NCI-H510A (cell line): ENCODE measurements around the gene COTL1.

Experiments used
- DNase-seq: peaks from one replicate; lab custom pipeline; 2025; lab: John Stamatoyannopoulos, UW

The COTL1 gene

DNA sequence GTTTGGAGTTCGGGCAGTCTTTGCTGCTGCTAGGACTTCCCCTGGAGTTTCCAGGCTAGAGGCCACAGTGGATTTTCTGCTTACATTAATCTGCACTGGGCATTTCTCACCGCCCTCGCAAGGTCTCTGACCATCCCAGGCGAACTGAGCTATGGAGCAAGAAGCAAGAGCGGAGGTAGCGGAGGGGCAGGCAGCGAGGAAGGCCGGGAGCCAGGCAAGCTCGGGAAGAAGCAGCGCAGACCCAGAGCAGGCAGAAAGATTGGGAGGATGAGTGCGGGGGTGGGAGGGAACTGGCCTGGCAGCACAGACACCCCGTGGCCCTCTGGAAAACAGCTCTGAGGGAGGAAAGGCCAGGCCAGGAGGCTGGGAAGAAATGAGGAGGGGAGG is 3.8 kb downstream of the COTL1 start:
- DNase-seq, result no peak

- DNase-seq, result no peak
Measured at GRCh38 chr16:84613408-84614072, 4.3 kb downstream of the COTL1 start.

DNA sequence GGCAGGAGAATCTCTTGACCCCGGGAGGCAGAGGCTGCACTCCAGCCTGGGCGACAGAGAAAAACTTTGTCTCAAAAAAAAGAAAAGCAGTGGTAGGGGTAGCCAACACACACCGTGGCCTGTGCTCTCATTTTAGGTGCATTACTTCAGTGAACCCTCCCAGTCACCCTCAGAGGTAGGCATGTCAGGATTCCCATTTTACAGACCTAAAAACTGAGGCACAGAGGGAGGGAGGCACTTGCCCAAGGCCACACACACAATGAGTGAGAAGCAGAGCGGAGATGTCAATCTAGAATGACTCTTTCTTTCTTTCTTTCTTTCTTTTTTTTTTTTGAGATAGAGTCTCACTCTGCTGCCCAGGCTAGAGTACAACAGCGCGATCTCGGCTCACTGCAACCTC is 5.2 kb downstream of the COTL1 start:
- no peak for DNase-seq

GRCh38 chr16:84611041-84611440 is 6.8 kb downstream of the COTL1 start:
- no peak for DNase-seq

DNA sequence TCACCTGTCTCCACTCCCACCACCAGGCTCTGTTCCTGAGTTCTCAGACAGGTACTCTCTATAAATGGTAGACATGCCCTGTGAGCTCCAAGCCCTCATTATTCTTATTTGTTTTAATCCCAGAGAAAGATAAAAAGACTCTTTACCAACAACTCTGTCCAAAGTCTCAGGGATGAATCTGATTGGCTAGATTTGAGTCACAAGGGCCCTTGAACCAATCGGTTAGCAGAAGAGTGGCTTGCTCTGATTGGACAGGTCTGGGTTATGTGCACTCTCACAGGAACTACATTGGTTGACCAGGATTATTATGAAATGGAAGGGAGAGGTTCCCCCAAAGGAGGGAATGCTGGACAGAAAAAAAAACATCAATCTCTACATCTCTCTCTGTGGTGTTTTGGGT is 7.5 kb downstream of the COTL1 start:
- no peak for DNase-seq

DNA sequence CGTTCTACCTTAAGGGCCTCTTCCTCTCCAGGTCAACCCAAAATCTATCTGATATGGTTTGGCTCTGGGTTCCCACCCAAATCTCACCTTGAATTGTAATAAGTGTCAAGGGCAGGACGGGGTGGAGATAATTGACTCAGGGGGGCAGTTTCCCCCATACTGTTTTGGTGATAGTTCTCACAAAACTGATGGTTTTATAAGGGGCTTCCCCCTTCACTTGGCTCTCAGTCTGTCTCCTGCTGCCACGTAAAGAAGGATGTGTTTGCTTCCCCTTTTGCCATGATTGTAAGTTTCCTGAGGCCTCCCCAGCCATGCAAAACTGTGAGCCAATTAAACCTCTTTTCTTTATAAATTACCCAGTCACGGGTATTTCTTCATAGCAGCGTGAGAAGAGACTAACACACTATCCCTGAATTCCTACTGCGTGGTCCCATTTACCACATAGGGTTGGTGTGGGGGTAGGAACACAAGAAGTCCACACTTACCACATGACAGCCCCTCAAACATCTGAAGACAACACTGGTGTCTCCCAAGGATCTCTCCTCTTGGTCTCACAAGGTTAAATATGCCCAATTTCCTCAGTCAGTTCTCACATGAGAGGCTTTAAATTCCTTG is 8.2 kb downstream of the COTL1 start:
- DNase-seq, result no peak

GRCh38 chr16:84608282-84608681 is 9.6 kb downstream of the COTL1 start:
- DNase-seq, result no peak

GRCh38 chr16:84607694-84608093 is 10.2 kb downstream of the COTL1 start:
- DNase-seq, result no peak

- DNase-seq, result no peak
Measured at GRCh38 chr16:84607061-84607460, 10.8 kb downstream of the COTL1 start.

DNA sequence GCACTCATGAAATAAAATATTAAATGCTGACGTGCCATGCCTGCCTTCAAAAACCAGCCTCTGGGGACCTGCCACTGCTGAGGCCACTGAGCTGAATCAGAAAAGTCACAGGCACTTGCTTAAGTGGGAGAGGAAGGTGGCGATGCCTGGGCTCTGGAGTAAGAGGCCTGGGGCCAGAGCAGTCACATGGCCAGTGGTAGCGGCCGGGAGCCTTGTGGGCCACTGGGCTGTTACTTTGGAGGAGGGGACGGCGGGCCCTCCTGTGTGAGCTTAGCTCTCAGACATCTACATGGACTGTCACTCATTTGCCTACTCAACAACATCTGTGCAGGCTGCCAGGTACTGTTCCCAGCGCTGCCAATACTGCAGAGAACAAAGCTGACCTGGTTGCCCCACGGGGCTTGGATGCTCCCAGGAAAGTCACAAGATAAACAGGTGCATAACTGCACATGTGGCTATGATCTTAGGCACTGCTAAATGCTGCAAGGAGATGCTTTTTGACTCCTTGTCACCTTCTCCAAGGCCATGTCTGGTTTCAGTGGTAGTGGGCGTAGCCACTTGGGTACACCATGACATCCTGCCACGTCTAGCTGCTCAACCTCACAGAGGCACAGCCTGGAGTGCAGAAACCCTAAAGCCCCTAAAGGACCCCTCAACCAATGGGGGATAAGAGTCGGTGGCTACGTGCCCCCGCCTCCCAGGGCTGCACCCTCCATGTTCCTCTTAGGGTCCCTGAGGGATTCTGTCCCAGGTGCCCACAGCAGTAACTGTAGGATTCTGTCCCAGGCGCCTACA is 11.6 kb downstream of the COTL1 start:
- DNase-seq, result no peak

DNA sequence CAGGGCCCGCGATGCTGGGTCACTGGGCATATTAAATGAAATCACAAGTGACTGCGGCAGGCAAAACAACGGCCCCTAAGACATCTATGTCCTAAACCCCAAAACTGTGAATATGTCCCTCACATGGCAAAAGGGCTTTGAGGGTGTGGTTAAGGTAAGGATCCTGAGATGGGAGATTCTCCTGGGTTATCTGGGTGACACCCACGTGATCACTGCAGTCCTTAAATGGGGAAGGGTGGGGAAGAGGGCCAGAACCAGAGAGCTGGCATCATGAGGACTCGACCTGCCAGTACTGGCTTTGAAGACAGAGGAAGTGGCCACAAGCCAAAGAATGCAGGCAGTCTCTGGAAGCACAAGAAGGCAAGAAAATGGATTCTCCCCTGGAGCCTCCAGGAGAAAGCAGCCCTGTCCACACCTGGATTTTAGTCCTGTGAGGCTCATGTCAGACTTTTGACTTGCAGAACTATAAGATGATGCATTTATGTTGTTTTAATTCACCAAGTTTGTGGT is 12.5 kb downstream of the COTL1 start:
- no peak for DNase-seq

GRCh38 chr16:84604477-84605013 is 13.3 kb downstream of the COTL1 start:
- DNase-seq, result no peak

- no peak for DNase-seq
Measured at GRCh38 chr16:84603940-84604339, 13.9 kb downstream of the COTL1 start.

DNA sequence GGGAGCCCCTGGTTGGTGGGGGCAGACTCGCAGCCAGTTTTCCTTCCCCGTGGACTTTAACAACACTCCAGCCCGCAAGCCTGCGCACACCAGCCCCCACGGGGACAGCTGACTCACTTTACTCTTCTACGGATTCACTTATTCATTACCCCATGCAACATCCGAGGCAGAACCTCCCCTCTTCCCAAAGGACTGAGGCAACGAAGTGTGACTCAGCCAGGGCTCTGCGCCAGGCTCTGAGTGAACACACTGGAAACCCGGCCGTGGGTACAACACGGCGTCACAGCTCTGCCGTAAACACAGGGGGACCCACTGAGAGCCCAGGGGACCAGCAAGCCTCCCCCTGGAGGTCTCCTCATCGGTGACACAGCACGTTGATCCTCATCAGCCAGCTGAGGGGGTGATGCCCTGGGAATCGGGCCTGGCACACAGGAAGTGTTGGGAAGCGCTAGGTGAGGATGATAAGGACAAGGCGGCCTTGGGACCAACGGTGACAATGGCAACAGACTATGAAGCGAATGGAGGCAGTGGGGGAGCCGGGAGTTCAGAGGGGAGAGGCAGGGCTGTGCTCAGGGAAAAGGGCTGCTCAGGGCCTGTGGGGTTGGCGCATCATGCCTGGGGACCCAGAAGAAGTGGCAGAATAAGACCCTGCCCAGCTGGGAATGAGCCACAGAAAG is 14.6 kb downstream of the COTL1 start:
- DNase-seq, result no peak

DNA sequence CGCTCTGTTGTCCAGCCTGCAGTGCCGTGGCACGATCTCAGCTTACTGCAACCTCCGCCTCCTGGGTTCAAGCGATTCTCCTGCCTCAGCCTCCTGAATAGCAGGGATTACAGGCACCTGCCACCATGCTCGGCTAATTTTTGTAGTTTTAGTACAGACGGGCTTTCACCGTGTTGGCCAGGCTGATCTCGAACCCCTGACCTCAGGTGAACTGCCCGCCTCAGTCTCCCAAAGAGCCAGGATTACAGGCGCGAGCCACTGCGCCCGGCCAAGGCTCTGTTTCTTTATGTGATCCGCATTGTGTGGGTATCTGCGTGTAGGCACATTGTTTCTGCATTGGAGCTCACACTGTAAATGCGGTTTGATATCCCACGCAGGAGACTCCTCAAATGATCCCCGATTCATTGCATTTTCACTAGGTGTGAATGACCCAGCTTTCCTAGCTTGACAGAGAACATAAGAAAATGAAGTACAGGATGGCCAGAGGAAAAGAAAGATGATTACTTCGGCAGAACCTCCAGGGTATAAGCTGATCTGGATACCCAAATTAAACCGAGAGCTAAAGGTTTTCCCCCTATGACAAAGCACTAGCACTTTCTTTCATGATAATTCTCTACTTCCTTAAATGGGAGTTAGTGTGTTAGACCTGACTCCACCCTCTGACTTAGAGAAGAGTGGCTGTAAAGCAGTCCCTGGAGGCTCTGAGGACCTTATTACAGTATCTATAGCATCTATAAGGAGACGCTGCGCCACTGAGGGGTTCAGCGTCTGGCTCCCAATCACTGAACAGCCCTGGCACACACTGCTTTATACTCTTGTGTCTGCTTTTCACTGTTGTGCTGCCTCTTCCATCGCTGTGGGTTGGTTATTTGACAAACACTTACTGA is 17.3 kb downstream of the COTL1 start:
- no peak for DNase-seq

DNA sequence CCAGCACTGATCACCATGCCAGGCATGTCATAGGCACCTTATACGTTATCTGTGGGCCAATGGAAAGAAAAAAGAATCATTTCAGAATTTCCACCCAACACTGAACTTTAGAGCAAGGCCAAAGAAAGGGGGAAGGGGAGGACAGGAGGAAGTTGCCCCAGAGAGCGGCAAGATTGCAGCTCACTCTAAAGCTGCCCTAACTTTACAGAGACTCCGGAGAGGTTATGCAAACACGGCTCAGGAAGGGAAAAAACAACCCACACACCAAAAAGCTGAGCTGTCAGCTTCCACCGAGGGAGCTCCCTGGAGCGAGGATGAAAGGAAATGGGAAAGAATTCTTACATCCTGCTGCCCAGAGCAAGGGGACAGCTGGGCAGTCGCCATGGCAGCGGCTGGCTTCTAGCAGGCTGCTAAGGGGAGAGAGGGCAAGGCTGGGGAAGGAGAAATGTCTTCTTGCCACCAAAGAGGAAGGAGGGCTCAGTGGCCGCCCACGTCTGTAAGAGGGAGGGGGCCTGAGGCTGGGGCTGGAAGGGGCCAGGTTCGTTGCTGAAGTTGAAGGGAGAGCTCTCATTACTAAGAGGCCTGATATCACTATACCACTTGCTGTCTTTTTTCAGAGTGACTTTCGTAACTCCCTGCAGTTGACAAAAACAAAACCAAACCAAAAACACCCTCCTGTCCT is 18.2 kb downstream of the COTL1 start:
- no peak for DNase-seq

DNA sequence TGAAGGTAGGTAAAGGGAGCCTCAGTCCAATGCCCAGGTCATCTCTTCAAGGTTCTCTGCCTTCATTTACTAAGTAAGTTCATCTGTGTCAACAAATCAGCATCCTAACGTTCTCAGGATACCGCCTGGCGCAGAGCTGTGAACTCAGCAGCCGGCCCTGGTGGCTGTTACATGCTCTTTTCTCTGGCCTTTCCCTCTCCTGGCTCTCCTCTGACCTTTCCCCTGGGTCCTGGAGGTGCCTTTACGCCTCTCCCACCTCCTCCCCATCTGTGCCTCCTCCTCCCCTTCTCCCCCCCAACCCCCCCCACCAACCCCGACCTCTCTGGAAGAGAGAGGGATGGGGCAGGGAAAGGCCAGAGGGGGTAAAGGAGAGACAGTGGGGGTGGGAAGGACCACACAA is 19.5 kb downstream of the COTL1 start:
- no peak for DNase-seq

DNA sequence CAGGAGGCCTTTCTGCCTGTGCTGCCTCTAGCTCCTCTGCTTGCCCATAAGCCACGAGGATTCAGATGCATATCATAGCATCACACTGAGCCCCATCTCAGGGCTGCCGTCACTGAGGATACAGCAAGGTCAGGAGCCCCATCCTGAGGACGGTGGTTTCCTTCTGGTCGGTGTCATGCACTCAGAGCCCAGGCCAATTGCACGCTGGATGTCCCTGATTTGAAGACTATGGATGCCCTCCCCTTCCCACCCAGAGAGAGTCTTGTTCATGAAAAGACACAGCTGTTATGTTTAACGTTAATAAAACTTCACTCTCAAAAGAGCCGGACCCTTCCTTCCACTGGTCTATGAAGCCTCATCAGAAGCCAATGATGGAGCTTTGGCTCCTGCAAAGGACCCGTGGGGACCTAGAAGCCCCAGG is 19.9 kb downstream of the COTL1 start:
- DNase-seq, result no peak

- no peak for DNase-seq
Measured at GRCh38 chr16:84597528-84597896, 20.4 kb downstream of the COTL1 start.

DNA sequence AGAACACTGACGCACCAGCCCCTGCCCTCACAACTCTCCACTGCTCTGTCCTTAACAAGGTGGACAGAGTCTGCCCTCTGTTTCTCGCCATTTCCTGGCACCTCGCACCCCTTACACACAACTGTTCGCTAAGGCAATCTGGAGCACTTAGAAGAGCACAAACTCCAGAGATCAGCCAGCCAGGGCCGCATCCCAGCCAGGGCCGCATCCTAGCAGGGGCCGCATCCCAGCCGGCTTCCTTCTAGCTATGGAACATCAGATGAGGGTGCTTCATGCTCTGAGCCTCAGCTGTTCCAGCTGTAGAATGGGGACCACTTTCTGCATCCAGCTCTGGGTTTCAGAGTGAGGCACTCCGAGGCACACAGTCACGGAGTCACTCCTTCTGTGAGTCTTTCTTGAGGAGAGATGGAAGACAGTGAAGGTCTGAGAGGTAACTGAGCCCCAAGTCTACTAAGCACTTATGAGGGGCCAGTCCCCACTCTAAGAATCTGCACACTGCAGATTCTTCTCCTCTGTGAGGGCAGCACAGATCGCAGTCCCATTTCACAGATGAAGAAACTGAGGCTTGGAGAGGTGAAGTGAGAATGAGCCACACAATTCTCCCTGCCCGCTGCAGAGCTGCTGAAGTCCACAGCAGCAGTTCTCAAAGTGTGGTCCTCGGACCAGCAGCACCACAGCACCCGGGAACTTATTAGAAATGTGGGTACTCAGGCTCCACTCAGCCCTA is 20.9 kb downstream of the COTL1 start:
- no peak for DNase-seq
